ENCODE data around the gene FGF1.

- TF ChIP-seq CTCF (IDR thresholded peaks at IDR 0.05), result no peak
- no peak for TF ChIP-seq POLR2AphosphoS5 (IDR thresholded peaks at IDR 0.05)
- no peak for TF ChIP-seq EP300 (IDR thresholded peaks at IDR 0.05)
- TF ChIP-seq POLR2A (IDR thresholded peaks at IDR 0.05; ENCODE audit: low read depth), result no peak
Observed at GRCh38 chr5:142627383-142628217, 58.3 kb downstream of the FGF1 start.

Data from esophagus muscularis mucosa (tissue), 4 donors.